Body of pancreas (tissue), 4 donors: ENCODE measurements around the gene RNF169. TPM values are rescaled to one million over a fixed set of nuclear protein-coding genes. Genes with fewer than 3 reads are reported as not detected.

ENCODE experiments used
- ATAC-seq: fragments of 150-250 bp; one replicate; pipeline ENCODE4 v1.9.1; 2016
- DNase-seq, 4 donors: peaks; one replicate each; pipeline ENCODE4 v3.0.0-alpha.2; 2019
- H3K27ac ChIP-seq, 4 donors: fragments of 200-600 bp; sonication (generic); 1 replicate in 3 of 4; 2 replicates in 1 of 4; pipeline versions ENCODE4 v1.5.1 to v1.6.1; 2016 to 2019; ENCODE audit warnings: mild to moderate bottlenecking in 1 of 4, mixed read lengths in 1 of 4, moderate library complexity in 1 of 4
- H3K27me3 ChIP-seq, 2 donors: fragments of 200-600 bp; sonication (generic); one replicate each; pipeline ENCODE4 v1.6.0; 2016; ENCODE audit warnings: mild to moderate bottlenecking in 1 of 2
- H3K36me3 ChIP-seq, 2 donors: fragments of 200-600 bp; sonication (generic); replicated peaks in 1 of 2; 2 replicates each; pipeline ENCODE4 v1.5.1; 2016; ENCODE audit warnings: low read depth in 2 of 2; ENCODE audit not compliant: insufficient read depth in 1 of 2
- H3K4me1 ChIP-seq: fragments of 200-600 bp; sonication (generic); one replicate; pipeline ENCODE4 v1.6.0; 2016
- H3K4me3 ChIP-seq, 2 donors: fragments of 200-600 bp; sonication (generic); 1 replicate in 1 of 2; 2 replicates in 1 of 2; pipeline ENCODE4 v1.5.1; 2016 to 2019
- H3K9me3 ChIP-seq, 3 donors: fragments of 200-600 bp; sonication (generic); 1 replicate in 2 of 3; 2 replicates in 1 of 3; pipeline ENCODE4 v1.5.1; 2016
- POLR2A ChIP-seq, 3 donors: fragments of 450-650 bp; IDR thresholded peaks; one replicate each; pipeline ENCODE4 v1.6.1; 2016; ENCODE audit warnings: antibody characterized with exemption in 3 of 3, mild to moderate bottlenecking in 2 of 3
- WGBS, 2 donors: methylation state at CpG; one replicate each; pipeline ENCODE4 v1.1.5; 2017; 5-methylcytosine and 5-hydroxymethylcytosine counted together
- intact Hi-C: fragments of 100-400 bp; cut with DNase I; formaldehyde crosslinking; loops from one replicate; pipeline ENCODE4 v1.15.1; 2023
- total RNA-seq, 2 donors: library from RNA; depleted of rRNA; stranded (reverse); fragments of >200 nt; gene quantifications; one replicate each; pipeline ENCODE4 v1.1.0, GENCODE V29; 2016
- TF ChIP-seq, protein P1 (sequence below), 7 experiments: fragments of 450-650 bp in 4 of 7; fragments of 200-600 bp in 3 of 7; sonication (generic) in 3 of 7; IDR thresholded peaks; one replicate each; pipeline ENCODE4 v1.5.1; 2016 to 2019; ENCODE audit warnings: antibody characterized with exemption in 7 of 7

Gene RNF169
- total RNA-seq, 2 donors from 2014 or later: 10.2 to 15.0 TPM

DNA sequence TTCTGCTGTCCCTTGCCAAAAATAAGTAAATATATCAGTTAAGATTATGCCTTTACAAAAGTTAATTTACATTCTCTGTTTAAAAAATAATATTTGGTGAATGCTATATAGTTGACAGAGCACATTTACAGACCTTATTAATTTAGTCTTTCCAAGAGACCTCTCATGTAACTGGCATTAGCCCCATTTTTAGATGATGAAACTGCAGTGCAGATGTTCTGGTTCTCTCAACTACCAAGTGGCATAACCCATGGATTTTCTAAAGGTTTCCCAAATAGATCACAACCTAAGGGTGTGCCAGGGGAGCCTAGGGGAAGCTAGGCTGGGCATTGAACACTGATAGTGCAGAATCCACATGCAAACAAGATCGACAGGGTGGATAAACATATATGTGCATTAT lies 88.5 kb downstream of the RNF169 start:
- no peak for ATAC-seq
- TF ChIP-seq, protein P1, sequence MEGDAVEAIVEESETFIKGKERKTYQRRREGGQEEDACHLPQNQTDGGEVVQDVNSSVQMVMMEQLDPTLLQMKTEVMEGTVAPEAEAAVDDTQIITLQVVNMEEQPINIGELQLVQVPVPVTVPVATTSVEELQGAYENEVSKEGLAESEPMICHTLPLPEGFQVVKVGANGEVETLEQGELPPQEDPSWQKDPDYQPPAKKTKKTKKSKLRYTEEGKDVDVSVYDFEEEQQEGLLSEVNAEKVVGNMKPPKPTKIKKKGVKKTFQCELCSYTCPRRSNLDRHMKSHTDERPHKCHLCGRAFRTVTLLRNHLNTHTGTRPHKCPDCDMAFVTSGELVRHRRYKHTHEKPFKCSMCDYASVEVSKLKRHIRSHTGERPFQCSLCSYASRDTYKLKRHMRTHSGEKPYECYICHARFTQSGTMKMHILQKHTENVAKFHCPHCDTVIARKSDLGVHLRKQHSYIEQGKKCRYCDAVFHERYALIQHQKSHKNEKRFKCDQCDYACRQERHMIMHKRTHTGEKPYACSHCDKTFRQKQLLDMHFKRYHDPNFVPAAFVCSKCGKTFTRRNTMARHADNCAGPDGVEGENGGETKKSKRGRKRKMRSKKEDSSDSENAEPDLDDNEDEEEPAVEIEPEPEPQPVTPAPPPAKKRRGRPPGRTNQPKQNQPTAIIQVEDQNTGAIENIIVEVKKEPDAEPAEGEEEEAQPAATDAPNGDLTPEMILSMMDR (IDR thresholded peaks at IDR 0.05): no peak
- no peak for TF ChIP-seq POLR2A (IDR thresholded peaks at IDR 0.05)
- H3K27me3 ChIP-seq: no peaks in the 10 kb centered on the region
- no peak overlapping the region for H3K4me3 ChIP-seq
- H3K4me1 ChIP-seq: no peaks in the 10 kb centered on the region
- DNase-seq: no peak
- H3K27ac ChIP-seq: no peak overlapping the region
- intact Hi-C loops: no loop called here
- no peaks in the 10 kb centered on the region for H3K9me3 ChIP-seq
- peaks cover 12 to 17% of the 10 kb centered on the region in 2 donors for H3K36me3 ChIP-seq
- 73 to 100% methylated on average over 1 of the region's 1 CpG for WGBS, 2 donors

DNA sequence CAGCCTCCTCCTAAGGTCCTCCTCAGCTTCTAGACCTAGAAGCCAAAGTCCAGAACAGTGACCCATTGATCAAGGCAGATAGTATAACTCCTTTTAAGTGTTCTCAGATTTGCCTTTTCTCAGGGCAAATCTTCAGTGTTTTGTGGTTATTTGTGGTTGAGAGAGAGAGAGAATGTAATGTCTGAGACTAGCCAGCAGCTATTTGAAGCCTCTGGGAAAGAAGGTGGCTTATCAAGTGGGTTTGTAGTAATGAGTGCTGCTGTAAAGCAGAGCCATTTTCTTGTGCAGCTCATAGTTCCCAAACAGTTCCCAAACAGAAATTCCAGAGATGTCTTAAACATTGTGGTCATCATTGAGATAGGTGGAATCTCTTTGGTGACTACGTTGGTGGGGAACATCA lies 89.5 kb downstream of the RNF169 start:
- Histone ChIP-seq H3K9me3 (no peaks in the 10 kb centered on the region), H3K4me1 (no peaks in the 10 kb centered on the region), H3K27ac (no peak overlapping the region), H3K27me3 (no peaks in the 10 kb centered on the region), H3K4me3 (no peak overlapping the region), H3K36me3 (peaks cover 12 to 20% of the 10 kb centered on the region in 2 donors)
- no peak for ATAC-seq
- no peak for DNase-seq
- TF ChIP-seq, protein P1 (IDR thresholded peaks at IDR 0.05): no peak
- TF ChIP-seq POLR2A (IDR thresholded peaks at IDR 0.05): no peak
- 100% methylated on average over 1 of the region's 1 CpG for WGBS, 2 donors
- intact Hi-C loops: no loop called here

DNA sequence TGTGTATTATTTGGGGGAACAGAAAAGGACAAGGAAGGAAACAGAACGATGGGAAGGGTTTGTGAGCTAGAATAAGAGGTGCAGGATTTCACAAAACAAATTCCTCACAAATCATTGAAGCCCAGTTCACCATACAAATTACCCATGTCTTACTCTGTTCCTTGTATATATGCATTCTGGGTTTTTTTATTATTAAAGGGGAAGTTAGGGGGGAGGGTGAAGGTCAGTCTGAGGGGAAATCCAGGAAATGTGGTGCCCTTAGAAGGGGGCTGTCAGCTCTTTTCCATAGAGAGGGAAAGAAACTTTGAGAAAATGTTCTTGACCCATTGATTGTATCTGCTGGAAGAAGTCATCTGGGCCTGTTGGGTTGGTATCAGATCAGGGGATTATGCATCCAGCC lies 90.8 kb downstream of the RNF169 start:
- intact Hi-C loops: no loop called here
- no peak for DNase-seq
- TF ChIP-seq, protein P1 (IDR thresholded peaks at IDR 0.05): no peak
- no peak for TF ChIP-seq POLR2A (IDR thresholded peaks at IDR 0.05)
- ATAC-seq: no peak
- 73 to 75% methylated on average over 1 of the region's 1 CpG for WGBS, 2 donors
- H3K9me3 ChIP-seq: no peaks in the 10 kb centered on the region
- H3K4me1 ChIP-seq: no peaks in the 10 kb centered on the region
- peaks cover 12 to 25% of the 10 kb centered on the region in 2 donors for H3K36me3 ChIP-seq
- H3K4me3 ChIP-seq: no peak overlapping the region
- no peak overlapping the region for H3K27ac ChIP-seq
- no peaks in the 10 kb centered on the region for H3K27me3 ChIP-seq

DNA sequence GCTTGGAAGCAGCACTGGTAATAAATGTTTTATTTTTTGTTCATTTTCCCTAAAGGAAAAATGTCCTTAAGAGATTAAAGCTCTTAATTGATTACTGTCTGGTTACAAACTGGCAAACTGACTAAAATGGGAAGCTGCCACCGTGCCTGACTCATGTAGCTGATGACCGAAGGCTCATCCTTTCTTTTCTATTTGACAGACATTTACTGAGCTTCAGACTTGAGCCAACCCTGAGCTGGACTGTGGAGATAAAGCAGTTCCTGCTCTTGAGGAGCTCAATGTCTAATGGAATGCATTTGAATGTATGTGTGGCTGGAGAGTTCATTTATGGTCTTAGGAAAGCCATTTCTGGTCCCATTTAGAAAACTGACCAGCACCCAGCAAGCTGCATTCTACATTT lies 91.3 kb downstream of the RNF169 start:
- no peak for DNase-seq
- TF ChIP-seq POLR2A (IDR thresholded peaks at IDR 0.05): no peak
- TF ChIP-seq, protein P1 (IDR thresholded peaks at IDR 0.05): no peak
- no peak overlapping the region for H3K4me3 ChIP-seq
- no peaks in the 10 kb centered on the region for H3K4me1 ChIP-seq
- 87 to 90% methylated on average over 2 of the region's 2 CpGs for WGBS, 2 donors
- no peaks in the 10 kb centered on the region for H3K9me3 ChIP-seq
- H3K36me3 ChIP-seq: peaks cover 12 to 25% of the 10 kb centered on the region in 2 donors
- intact Hi-C loops: no loop called here
- H3K27me3 ChIP-seq: no peaks in the 10 kb centered on the region
- ATAC-seq: no peak
- no peak overlapping the region for H3K27ac ChIP-seq

DNA sequence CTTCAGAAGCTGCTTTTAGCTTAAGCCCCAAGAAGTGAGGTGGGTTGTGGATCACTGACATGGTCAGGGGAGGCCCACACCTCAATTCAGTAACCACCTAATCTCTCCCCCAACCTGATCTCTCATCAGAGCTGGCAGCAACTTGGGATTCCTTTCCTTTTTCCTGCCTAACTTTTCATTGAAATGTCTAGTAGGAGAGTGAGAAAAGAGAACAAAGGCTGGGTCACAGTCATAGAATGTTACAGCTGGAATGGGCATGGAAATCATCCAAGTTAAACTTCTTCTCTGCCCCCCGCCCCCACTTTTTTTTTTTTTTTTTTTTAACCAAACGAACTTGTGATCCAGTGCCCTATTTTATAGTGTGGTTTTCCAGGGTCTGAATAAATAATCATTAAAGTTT lies 91.8 kb downstream of the RNF169 start:
- Histone ChIP-seq H3K9me3 (no peaks in the 10 kb centered on the region), H3K36me3 (peaks cover 10 to 22% of the 10 kb centered on the region in 2 donors), H3K4me3 (no peak overlapping the region), H3K27me3 (no peaks in the 10 kb centered on the region), H3K27ac (no peak overlapping the region), H3K4me1 (no peaks in the 10 kb centered on the region)
- ATAC-seq: no peak
- DNase-seq: no peak
- intact Hi-C loops: no loop called here
- no peak for TF ChIP-seq POLR2A (IDR thresholded peaks at IDR 0.05)
- TF ChIP-seq, protein P1 (IDR thresholded peaks at IDR 0.05): no peak
- 53 to 63% methylated on average over 2 of the region's 2 CpGs for WGBS, 2 donors
